Calu3 (cell line): ENCODE data around the gene SAV1. TPM values are rescaled to one million over a fixed set of nuclear protein-coding genes. Genes with fewer than 3 reads are reported as not detected.

Experiments
- BruUV-seq: library from RNA; stranded (reverse); fragments of 400-500 nt; replicated peaks from 2 replicates; lab custom pipeline; 2021; lab: Mats Ljungman, UMichigan
- CTCF ChIA-PET: fragments of 300-600 bp; sonication (Branson Sonifier 250); formaldehyde crosslinking; loops from one replicate; lab custom pipeline; 2022; ENCODE audit warnings: antibody characterized with exemption; lab: Charles Lee
- DNase-seq: peaks from one replicate; pipeline ENCODE4 v3.0.0; 2022
- H3K27ac Mint-ChIP-seq: one replicate; pipeline ENCODE4 v1.8.0; 2022; ENCODE audit warnings: mixed read lengths; ENCODE audit not compliant: unreplicated experiment
- H3K27me3 Mint-ChIP-seq: one replicate; pipeline ENCODE4 v1.8.0; 2022; ENCODE audit warnings: mixed read lengths; ENCODE audit not compliant: unreplicated experiment
- H3K36me3 Mint-ChIP-seq: one replicate; pipeline ENCODE4 v1.8.0; 2022; ENCODE audit warnings: mild to moderate bottlenecking, moderate library complexity, mixed read lengths; ENCODE audit not compliant: insufficient read depth, unreplicated experiment
- H3K4me1 Mint-ChIP-seq: one replicate; pipeline ENCODE4 v1.8.0; 2022; ENCODE audit warnings: mild to moderate bottlenecking, low read depth, mixed read lengths; ENCODE audit not compliant: unreplicated experiment
- H3K4me3 Mint-ChIP-seq: one replicate; pipeline ENCODE4 v1.8.0; 2022; ENCODE audit warnings: mild to moderate bottlenecking, low read depth, moderate library complexity, mixed read lengths; ENCODE audit not compliant: unreplicated experiment
- H3K9me3 Mint-ChIP-seq: one replicate; pipeline ENCODE4 v1.8.0; 2022; ENCODE audit warnings: low read depth, mixed read lengths; ENCODE audit not compliant: unreplicated experiment
- intact Hi-C: fragments of 100-400 bp; cut with micrococcal nuclease; formaldehyde crosslinking; loops from one replicate; pipeline ENCODE4 v1.10.0; 2022; ENCODE audit not compliant: unreplicated experiment
- total RNA-seq: library from RNA; stranded (reverse); gene quantifications from 2 replicates; pipeline ENCODE4 v1.2.3, GENCODE V29; 2022
- TF ChIP-seq, protein P1 (sequence below): fragments of 200-600 bp; IDR thresholded peaks from one replicate; pipeline ENCODE4 v1.8.0; 2022; ENCODE audit warnings: antibody characterized with exemption; ENCODE audit not compliant: unreplicated experiment

SAV1 gene
- total RNA-seq, 1 experiment from 2014 or later, result 62.2 TPM

DNA sequence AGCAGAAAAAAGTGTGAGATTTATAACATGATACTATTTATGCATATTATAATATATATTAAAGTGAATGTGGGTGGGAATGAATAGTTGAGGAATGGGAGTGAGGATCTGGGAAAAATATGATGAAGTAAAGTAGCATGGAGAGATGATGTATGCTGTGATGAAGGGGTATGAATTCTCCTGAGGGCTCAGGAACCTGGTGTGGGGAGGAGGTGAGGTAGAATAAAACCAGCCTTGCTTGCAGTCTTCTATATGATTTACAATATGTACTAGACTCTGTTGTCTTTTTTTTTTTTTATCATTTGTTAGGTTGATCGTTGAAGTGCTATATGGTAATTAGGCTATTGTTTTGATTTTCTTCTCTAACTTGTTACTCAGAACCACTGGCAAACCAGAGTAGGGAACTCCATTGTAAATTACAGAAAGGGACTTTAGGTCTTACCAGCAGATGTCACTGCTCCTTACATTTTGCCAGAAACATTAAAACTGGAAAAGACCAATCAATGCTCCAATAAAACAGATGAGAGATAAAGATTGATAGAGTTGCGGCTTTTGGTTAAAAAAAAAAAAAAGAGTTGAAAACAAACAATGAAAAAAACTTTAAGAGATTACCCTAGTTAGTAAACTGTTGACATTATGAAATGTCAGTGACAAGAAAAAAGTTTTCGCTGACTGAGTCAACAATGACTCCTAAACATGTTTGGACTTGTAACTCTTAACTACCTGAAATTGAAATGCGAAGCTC, 68.2 kb downstream of the SAV1 start:
- intact Hi-C loops, result loop anchor here (1.0 to 5.0 kb wide), 2 partner anchors 173 to 262 kb away; no protein-coding TSS in a partner anchor
- no TSS peak for BruUV-seq
- H3K27ac Mint-ChIP-seq, result no peak overlapping the region

DNA sequence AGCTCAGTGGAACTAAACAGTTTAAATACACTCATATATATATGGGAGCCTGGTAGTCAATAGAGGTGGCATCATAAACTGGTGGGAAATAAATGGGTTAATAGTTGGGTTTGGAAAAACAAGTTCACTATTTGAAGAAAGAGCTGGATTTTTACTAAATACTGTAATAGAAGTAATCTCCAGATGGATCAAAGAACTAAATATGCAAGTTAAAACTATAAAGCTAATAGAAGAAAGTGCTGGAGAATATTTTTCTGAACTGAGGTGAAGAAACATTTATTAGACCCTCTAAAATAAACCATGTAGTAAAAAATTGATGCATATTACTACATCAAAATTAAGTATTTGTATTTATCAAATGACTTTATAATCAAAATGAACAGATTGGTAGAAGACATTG, 69.3 kb downstream of the SAV1 start:
- no TSS peak for BruUV-seq
- CTCF ChIA-PET, result interaction anchor here (1.1 kb wide), 1 partner anchor 175 kb away, joined by 3 read pairs; no protein-coding TSS in a partner anchor
- no peaks in the 10 kb centered on the region for H3K4me1 Mint-ChIP-seq
- H3K9me3 Mint-ChIP-seq, result no peaks in the 10 kb centered on the region
- intact Hi-C loops, result no loop called here
- no peak overlapping the region for H3K27ac Mint-ChIP-seq
- no peaks in the 10 kb centered on the region for H3K27me3 Mint-ChIP-seq
- H3K36me3 Mint-ChIP-seq, result no peaks in the 10 kb centered on the region
- H3K4me3 Mint-ChIP-seq, result no peak overlapping the region
- TF ChIP-seq, protein P1, sequence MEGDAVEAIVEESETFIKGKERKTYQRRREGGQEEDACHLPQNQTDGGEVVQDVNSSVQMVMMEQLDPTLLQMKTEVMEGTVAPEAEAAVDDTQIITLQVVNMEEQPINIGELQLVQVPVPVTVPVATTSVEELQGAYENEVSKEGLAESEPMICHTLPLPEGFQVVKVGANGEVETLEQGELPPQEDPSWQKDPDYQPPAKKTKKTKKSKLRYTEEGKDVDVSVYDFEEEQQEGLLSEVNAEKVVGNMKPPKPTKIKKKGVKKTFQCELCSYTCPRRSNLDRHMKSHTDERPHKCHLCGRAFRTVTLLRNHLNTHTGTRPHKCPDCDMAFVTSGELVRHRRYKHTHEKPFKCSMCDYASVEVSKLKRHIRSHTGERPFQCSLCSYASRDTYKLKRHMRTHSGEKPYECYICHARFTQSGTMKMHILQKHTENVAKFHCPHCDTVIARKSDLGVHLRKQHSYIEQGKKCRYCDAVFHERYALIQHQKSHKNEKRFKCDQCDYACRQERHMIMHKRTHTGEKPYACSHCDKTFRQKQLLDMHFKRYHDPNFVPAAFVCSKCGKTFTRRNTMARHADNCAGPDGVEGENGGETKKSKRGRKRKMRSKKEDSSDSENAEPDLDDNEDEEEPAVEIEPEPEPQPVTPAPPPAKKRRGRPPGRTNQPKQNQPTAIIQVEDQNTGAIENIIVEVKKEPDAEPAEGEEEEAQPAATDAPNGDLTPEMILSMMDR, result no peak
- DNase-seq, result no peak

More for the DNA sequence above, 68.2 kb downstream of the SAV1 start:
- Mint-ChIP-seq H3K36me3 (no peaks in the 10 kb centered on the region), H3K4me1 (no peaks in the 10 kb centered on the region), H3K4me3 (no peak overlapping the region), H3K27me3 (no peaks in the 10 kb centered on the region), H3K9me3 (no peaks in the 10 kb centered on the region)
- TF ChIP-seq, protein P1, result no peak
- DNase-seq, result no peak
- CTCF ChIA-PET, result interaction anchor here (0.7 to 2.2 kb wide), 3 partner anchors 22 to 177 kb away, joined by 3 to 9 read pairs (median 6); no protein-coding TSS in a partner anchor

DNA sequence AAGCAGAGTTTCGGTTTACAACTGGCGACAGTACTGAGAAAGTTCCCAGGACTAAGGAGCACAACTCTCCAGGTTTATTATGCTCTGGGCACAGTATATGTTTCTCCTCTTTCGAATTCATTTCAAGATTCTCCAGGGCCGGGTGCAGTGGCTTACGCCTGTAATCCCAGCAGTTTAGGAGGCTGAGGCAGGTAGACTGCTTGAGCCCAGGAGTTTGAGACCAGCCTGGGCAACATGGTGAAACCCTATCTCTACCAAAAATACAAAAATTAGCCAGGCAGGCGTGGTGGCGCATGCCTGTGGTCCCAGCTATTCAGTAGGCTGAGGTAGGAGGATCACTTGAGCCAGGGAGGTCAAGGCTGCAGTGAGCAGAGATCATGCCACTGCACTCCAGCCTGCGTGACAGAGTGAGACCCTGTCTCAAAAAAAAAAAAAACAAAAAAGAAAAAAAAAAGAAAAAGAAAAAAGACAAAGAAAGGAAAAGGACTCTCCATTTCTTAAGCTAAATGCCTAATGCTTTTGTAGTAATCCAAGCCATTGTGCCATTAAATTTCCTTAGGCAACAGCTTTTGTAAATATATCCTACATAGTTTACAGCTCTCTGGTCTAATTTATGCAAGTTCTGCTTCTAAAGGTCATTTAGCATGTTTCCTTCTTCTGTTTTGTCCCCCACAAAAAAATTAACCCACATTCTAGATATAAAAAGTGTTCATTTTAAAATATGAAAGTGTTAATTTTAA, 73.4 kb downstream of the SAV1 start:
- CTCF ChIA-PET, result interaction anchor here (0.6 kb wide), 1 partner anchor 47 kb away, joined by 3 read pairs; no protein-coding TSS in a partner anchor
- Mint-ChIP-seq H3K36me3 (no peaks in the 10 kb centered on the region), H3K27me3 (no peaks in the 10 kb centered on the region), H3K4me1 (no peaks in the 10 kb centered on the region), H3K4me3 (no peak overlapping the region), H3K27ac (no peak overlapping the region), H3K9me3 (no peaks in the 10 kb centered on the region)
- TF ChIP-seq, protein P1, result no peak
- no peak for DNase-seq
- no TSS peak for BruUV-seq
- intact Hi-C loops, result no loop called here

- intact Hi-C loops, result no loop called here
- Mint-ChIP-seq H3K27ac (no peak overlapping the region), H3K4me1 (no peaks in the 10 kb centered on the region), H3K27me3 (no peaks in the 10 kb centered on the region), H3K36me3 (no peaks in the 10 kb centered on the region), H3K4me3 (no peak overlapping the region), H3K9me3 (no peaks in the 10 kb centered on the region)
- CTCF ChIA-PET, result no interaction called here
- TF ChIP-seq, protein P1, result no peak
- DNase-seq, result no peak
- no TSS peak for BruUV-seq
These were observed 77.6 kb downstream of the SAV1 start for GRCh38 chr14:50590464-50590863.

Other genes with a start within 250 kb of the SAV1 start
- 67.4 and 69.0 TPM in 2 replicates for gene MAP4K5, start 135.7 kb downstream of the SAV1 start, total RNA-seq
- 3.1 and 4.9 TPM in 2 replicates for gene ATL1, start 108.2 kb downstream of the SAV1 start, total RNA-seq
- gene NIN, start 162.9 kb upstream of the SAV1 start, total RNA-seq, result 19.1 and 26.6 TPM in 2 replicates
- not detected in 2 replicates for gene ABHD12B, start 203.7 kb upstream of the SAV1 start, total RNA-seq